ENCODE data around the gene GREB1L. TPM values are rescaled to one million over a fixed set of nuclear protein-coding genes. Genes with fewer than 3 reads are reported as not detected.

Gene GREB1L
- total RNA-seq, 1 donor from 2014 or later, result 8.6 TPM

DNA sequence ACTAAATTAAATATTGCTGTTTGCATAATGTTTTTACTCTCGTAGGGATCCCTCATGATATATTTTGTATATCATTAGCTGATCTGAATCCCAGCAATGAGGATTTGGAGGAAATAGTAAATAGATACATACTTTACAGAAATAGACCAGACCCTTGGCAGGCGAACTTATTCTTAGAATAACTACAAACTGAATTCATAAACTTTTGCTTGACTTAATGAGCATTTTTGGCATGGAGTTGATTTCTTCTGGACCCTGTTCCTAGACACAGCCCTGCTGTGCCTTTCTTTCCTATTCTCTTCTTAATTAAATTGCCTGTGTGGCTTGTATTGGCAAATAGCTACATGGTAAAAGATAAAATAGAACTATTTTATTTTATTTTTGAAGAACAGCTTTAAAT, 145.9 kb downstream of the GREB1L start:
- H3K27me3 Mint-ChIP-seq, result no peaks in the 10 kb centered on the region
- peaks cover 16% of the 10 kb centered on the region for H3K4me1 Mint-ChIP-seq (ENCODE audit: low read depth)
- TF ChIP-seq, protein P1, sequence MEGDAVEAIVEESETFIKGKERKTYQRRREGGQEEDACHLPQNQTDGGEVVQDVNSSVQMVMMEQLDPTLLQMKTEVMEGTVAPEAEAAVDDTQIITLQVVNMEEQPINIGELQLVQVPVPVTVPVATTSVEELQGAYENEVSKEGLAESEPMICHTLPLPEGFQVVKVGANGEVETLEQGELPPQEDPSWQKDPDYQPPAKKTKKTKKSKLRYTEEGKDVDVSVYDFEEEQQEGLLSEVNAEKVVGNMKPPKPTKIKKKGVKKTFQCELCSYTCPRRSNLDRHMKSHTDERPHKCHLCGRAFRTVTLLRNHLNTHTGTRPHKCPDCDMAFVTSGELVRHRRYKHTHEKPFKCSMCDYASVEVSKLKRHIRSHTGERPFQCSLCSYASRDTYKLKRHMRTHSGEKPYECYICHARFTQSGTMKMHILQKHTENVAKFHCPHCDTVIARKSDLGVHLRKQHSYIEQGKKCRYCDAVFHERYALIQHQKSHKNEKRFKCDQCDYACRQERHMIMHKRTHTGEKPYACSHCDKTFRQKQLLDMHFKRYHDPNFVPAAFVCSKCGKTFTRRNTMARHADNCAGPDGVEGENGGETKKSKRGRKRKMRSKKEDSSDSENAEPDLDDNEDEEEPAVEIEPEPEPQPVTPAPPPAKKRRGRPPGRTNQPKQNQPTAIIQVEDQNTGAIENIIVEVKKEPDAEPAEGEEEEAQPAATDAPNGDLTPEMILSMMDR (IDR thresholded peaks at IDR 0.05; ENCODE audit: unreplicated experiment), result no peak
- H3K9me3 Mint-ChIP-seq (ENCODE audit: low read depth), result no peaks in the 10 kb centered on the region
- H3K36me3 Mint-ChIP-seq (ENCODE audit: insufficient read depth), result no peaks in the 10 kb centered on the region
- H3K4me3 Mint-ChIP-seq (ENCODE audit: low read depth), result no peak overlapping the region
- DNase-seq (ENCODE audit: low spot score, unreplicated experiment), result no peak
- no peak overlapping the region for H3K27ac Mint-ChIP-seq

DNA sequence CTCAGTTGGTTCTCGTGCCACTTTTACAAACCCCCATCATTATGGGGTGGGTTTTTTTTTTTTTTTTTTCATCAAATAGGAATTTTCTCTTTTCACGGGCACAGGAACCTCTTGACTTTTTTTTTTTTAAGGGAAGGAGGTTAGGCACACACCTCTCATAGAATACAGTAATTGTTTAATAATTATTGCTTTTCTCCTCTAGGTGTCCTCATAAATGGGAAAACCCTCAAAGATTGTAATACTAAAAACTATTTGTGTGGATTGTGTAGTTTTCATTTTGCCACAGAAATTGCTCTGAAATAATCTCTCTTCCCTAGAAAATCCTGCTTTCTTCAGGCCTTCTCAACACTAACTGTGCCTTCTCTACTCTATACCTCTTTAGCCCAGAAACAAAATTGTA, 147.3 kb downstream of the GREB1L start:
- TF ChIP-seq, protein P1 (IDR thresholded peaks at IDR 0.05; ENCODE audit: unreplicated experiment), result no peak
- DNase-seq (ENCODE audit: low spot score, unreplicated experiment), result no peak
- H3K27me3 Mint-ChIP-seq, result no peaks in the 10 kb centered on the region

DNA sequence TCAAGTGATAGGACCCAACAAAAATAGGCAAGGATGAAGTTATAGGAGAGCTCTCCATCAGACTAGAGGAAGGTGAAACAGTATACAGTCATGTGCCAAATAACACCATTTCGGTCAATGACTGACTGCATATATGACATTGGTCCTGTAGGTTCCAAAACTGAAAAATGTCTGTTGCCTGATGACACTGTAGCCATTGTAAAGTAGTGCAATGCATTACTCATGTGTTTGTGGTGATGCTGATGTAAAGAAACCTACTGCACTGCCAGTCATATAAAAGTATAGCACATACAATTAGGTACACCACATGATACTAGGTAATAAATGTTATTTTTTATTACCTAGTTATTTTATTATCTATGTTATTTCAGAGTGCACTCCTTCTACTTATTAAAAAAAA, 147.9 kb downstream of the GREB1L start:
- no peaks in the 10 kb centered on the region for H3K9me3 Mint-ChIP-seq (ENCODE audit: low read depth)
- DNase-seq (ENCODE audit: low spot score, unreplicated experiment), result no peak
- peaks cover 16% of the 10 kb centered on the region for H3K4me1 Mint-ChIP-seq (ENCODE audit: low read depth)
- no peaks in the 10 kb centered on the region for H3K27me3 Mint-ChIP-seq
- no peak overlapping the region for H3K4me3 Mint-ChIP-seq (ENCODE audit: low read depth)
- no peak overlapping the region for H3K27ac Mint-ChIP-seq
- H3K36me3 Mint-ChIP-seq (ENCODE audit: insufficient read depth), result no peaks in the 10 kb centered on the region
- TF ChIP-seq, protein P1 (IDR thresholded peaks at IDR 0.05; ENCODE audit: unreplicated experiment), result no peak

More for the DNA sequence above, 147.3 kb downstream of the GREB1L start:
- Mint-ChIP-seq H3K27ac (no peak overlapping the region), H3K9me3 (ENCODE audit: low read depth) (no peaks in the 10 kb centered on the region), H3K4me1 (ENCODE audit: low read depth) (peaks cover 16% of the 10 kb centered on the region), H3K4me3 (ENCODE audit: low read depth) (no peak overlapping the region), H3K36me3 (ENCODE audit: insufficient read depth) (no peaks in the 10 kb centered on the region)

DNA sequence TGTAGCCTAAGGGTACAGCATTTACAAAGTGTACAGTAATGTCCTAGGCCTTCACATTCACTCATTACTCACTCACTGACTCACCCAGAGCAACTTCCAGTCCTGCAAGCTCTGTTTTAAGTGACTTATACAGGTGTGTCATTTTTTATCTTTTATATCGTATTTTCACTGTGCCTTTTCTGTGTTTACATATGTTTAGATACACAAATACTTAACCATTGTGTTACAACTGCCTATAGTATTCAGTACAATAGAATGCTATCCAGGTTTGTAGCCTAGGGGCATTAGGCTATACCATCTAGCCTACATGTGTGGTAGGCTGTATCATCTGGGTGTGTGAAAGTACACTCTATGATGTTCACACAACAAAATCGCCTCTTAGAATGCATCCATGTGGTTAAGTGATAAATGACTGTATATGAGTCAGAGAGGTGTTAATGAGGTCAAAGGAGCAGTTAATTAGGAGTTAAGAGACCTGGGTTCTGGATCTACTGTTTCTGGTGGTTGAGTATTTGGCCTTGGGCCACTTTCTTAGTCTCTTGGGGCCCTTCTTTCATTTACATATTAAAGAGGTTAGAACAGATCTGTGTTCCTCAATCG, 149.1 kb downstream of the GREB1L start:
- no peak overlapping the region for H3K4me3 Mint-ChIP-seq (ENCODE audit: low read depth)
- TF ChIP-seq, protein P1 (IDR thresholded peaks at IDR 0.05; ENCODE audit: unreplicated experiment), result no peak
- H3K9me3 Mint-ChIP-seq (ENCODE audit: low read depth), result no peaks in the 10 kb centered on the region
- H3K36me3 Mint-ChIP-seq (ENCODE audit: insufficient read depth), result no peaks in the 10 kb centered on the region
- no peaks in the 10 kb centered on the region for H3K27me3 Mint-ChIP-seq
- peaks cover 15% of the 10 kb centered on the region for H3K4me1 Mint-ChIP-seq (ENCODE audit: low read depth)
- no peak for DNase-seq (ENCODE audit: low spot score, unreplicated experiment)
- no peak overlapping the region for H3K27ac Mint-ChIP-seq

DNA sequence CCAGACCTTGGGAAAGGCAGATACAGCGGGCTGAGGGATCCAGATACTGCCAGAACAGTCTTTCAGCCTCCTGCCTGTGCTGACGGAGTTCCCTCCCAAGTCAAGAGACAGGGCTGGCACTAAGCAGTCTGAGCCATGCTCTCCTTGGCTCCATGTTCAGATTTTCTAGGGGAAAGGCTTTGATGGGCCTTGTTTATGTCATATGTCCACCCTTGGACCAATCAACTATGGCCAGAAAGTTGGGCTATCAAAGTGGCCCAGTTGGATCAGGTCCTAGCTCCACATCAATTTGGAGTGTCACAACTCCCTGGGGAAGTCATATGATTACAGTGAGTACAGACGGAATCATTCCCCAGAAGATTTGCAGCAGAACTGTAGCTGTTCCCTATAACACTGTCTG, 152.0 kb downstream of the GREB1L start:
- no peaks in the 10 kb centered on the region for H3K9me3 Mint-ChIP-seq (ENCODE audit: low read depth)
- H3K4me1 Mint-ChIP-seq (ENCODE audit: low read depth), result peaks cover 5% of the 10 kb centered on the region
- H3K27me3 Mint-ChIP-seq, result no peaks in the 10 kb centered on the region
- TF ChIP-seq, protein P1 (IDR thresholded peaks at IDR 0.05; ENCODE audit: unreplicated experiment), result no peak
- no peak for DNase-seq (ENCODE audit: low spot score, unreplicated experiment)
- H3K36me3 Mint-ChIP-seq (ENCODE audit: insufficient read depth), result no peaks in the 10 kb centered on the region
- H3K4me3 Mint-ChIP-seq (ENCODE audit: low read depth), result no peak overlapping the region
- no peak overlapping the region for H3K27ac Mint-ChIP-seq
